Neural progenitor cell (in vitro differentiated cells): ENCODE results near the gene PPIB.

Experiments used
- CTCF ChIP-seq: fragments of 200-600 bp; sonication (generic); IDR thresholded peaks from 2 replicates; pipeline ENCODE4 v1.5.1; 2017; ENCODE audit warnings: antibody characterized with exemption, mild to moderate bottlenecking
- EZH2 ChIP-seq: fragments of 200-600 bp; sonication (generic); IDR thresholded peaks from 2 replicates; pipeline ENCODE4 v1.6.1; 2017; ENCODE audit warnings: antibody characterized with exemption, mild to moderate bottlenecking, moderate library complexity
- EZH2phosphoT487 ChIP-seq: fragments of 200-600 bp; sonication (generic); IDR thresholded peaks from 2 replicates; pipeline ENCODE4 v1.6.1; 2017; ENCODE audit warnings: antibody characterized with exemption

GRCh38 chr15:64138331-64138941, 24.4 kb downstream of the PPIB start:
- TF ChIP-seq EZH2: no peak
- TF ChIP-seq CTCF: no peak
- TF ChIP-seq EZH2phosphoT487: no peak
